Lung (tissue), 16 donors: ENCODE data around the gene MSMO1. TPM values are rescaled to one million over a fixed set of nuclear protein-coding genes. Genes with fewer than 3 reads are reported as not detected.
A peak's percentile ranks its signal among the peaks of the same experiment; 100 is the strongest.
"Not testable (repeated sequence)": the region's sequence is repeated elsewhere in the genome, so short reads cannot be mapped to it uniquely, and the experiment has no call there.

Experiments used
- ATAC-seq: fragments of 200-7000 bp; cut with Tn5 transposase; one replicate; pipeline ENCODE4 v1.9.1; 2020; ENCODE audit warnings: moderate number of reproducible peaks; ENCODE audit not compliant: insufficient read depth, low FRiP score
- DNase-seq, 3 donors: peaks; one replicate each; pipeline ENCODE4 v3.0.0-alpha.2; 2013 to 2017
- H3K27ac ChIP-seq, 2 donors: one replicate each; pipeline ENCODE4 v1.5.1; 2013; ENCODE audit warnings: mild to moderate bottlenecking in 2 of 2, moderate library complexity in 2 of 2, control low read depth in 1 of 2, inconsistent platforms in 1 of 2, low read depth in 1 of 2, low read length in 1 of 2
- H3K27me3 ChIP-seq, 3 donors: one replicate each; pipeline ENCODE4 v1.5.1; 2013; ENCODE audit warnings: low read length in 2 of 3; ENCODE audit not compliant: control insufficient read depth in 3 of 3, insufficient read depth in 3 of 3
- H3K36me3 ChIP-seq, 4 donors: one replicate each; pipeline ENCODE4 v1.5.1; 2013; ENCODE audit warnings: low read length in 4 of 4, mild to moderate bottlenecking in 1 of 4, moderate library complexity in 1 of 4; ENCODE audit not compliant: control insufficient read depth in 4 of 4, insufficient read depth in 4 of 4
- H3K4me1 ChIP-seq, 5 donors: one replicate each; pipeline ENCODE4 v1.5.1; 2013; ENCODE audit warnings: low read length in 5 of 5, mild to moderate bottlenecking in 2 of 5, moderate library complexity in 1 of 5; ENCODE audit not compliant: control insufficient read depth in 5 of 5, insufficient read depth in 5 of 5
- H3K4me3 ChIP-seq: one replicate; pipeline ENCODE4 v1.5.1; 2013; ENCODE audit warnings: mild to moderate bottlenecking, control low read depth, moderate library complexity
- H3K9ac ChIP-seq, 2 donors: one replicate each; pipeline ENCODE4 v1.5.1; 2013; ENCODE audit warnings: low read length in 2 of 2, control low read depth in 1 of 2; ENCODE audit not compliant: insufficient read depth in 1 of 2
- H3K9me3 ChIP-seq, 4 donors: one replicate each; pipeline ENCODE4 v1.5.1; 2013; ENCODE audit warnings: low read length in 3 of 4, mild to moderate bottlenecking in 1 of 4, moderate library complexity in 1 of 4; ENCODE audit not compliant: control insufficient read depth in 4 of 4, insufficient read depth in 3 of 4
- CTCF ChIP-seq: IDR thresholded peaks from 2 replicates; pipeline ENCODE4 v1.5.1; 2012; ENCODE audit warnings: mild to moderate bottlenecking; ENCODE audit errors: control extremely low read depth, extremely low read depth
- WGBS, 2 donors: extraction: QIAGEN DNeasy Blood & Tissue Kit; methylation state at CpG; one replicate each; pipeline ENCODE4 v1.1.7; 2013; 5-methylcytosine and 5-hydroxymethylcytosine counted together
- long read RNA-seq, 5 donors: transcript quantifications; one replicate each; lab custom pipeline, GENCODE V29; 2026
- polyA plus RNA-seq, 2 donors: library from polyadenylated mRNA; stranded (reverse); fragments of 200-250 nt; gene quantifications; one replicate each; pipeline ENCODE4 v1.2.1, GENCODE V29; 2013
- total RNA-seq, 2 donors: library from RNA; depleted of rRNA in 1 of 2; stranded (reverse); fragments of >200 nt in 1 of 2; gene quantifications; one replicate each; pipeline ENCODE4 v1.2.1, GENCODE V29; 2014 to 2021
- donor health status: control.
- donor health status: control.
- donor health status: Bipolar disorder and iron deficiency.
- donor health status: healthy.
- donor health status: DM: yes; HTN: yes; CAD: no.

MSMO1 gene
- total RNA-seq (100 to 1,000 TPM; 135 to 257 TPM), polyA plus RNA-seq (100 to 1,000 TPM; 164 to 186 TPM)
- long read RNA-seq, donor 1, transcript MSMO1-201 (6 exons, 2,269 nt): major isoform, 16 of 29 reads
- long read RNA-seq, donor 1, partial matches to known transcripts: 13 of 29 reads
- long read RNA-seq, donor 1, other reads (novel, unspliced or antisense): 0 of 29 reads
- long read RNA-seq, donor 2, transcript MSMO1-201 (6 exons, 2,269 nt): major isoform, 6 of 6 reads
- long read RNA-seq, donor 2, partial matches to known transcripts: 0 of 6 reads
- long read RNA-seq, donor 2, other reads (novel, unspliced or antisense): 0 of 6 reads
- long read RNA-seq, donor 3, transcript MSMO1-201 (6 exons, 2,269 nt): major isoform, 13 of 13 reads
- long read RNA-seq, donor 3, partial matches to known transcripts: 0 of 13 reads
- long read RNA-seq, donor 3, other reads (novel, unspliced or antisense): 0 of 13 reads
- long read RNA-seq, donor 4, partial matches to known transcripts: 0 of 6 reads
- long read RNA-seq, donor 4, other reads (novel, unspliced or antisense): 0 of 6 reads
- long read RNA-seq, donor 5, transcript MSMO1-201 (6 exons, 2,269 nt): major isoform, 19 of 54 reads
- long read RNA-seq, donor 5, partial matches to known transcripts: 30 of 54 reads
- long read RNA-seq, donor 5, other reads (novel, unspliced or antisense): 0 of 54 reads

GRCh38 chr4:165327211-165328100 lies at the start of gene MSMO1:
Gene MSMO1, plus strand, starts transcription at chr4:165327669. Its CDS starts 5,702 bp downstream, at chr4:165333371.
- ATAC-seq (peak; percentile 98), DNase-seq (peak; percentile 99 to 100 (median 99))
- WGBS, 2 donors: 0% methylated on average over 75 to 76 of the region's 76 CpGs
- Histone ChIP-seq H3K4me1 (peaks cover 3 to 29% (median 10%) of the 10 kb centered on the region in 5 donors), H3K27ac (peak within 1 kb of the TSS; percentile 66 to 68), H3K9ac (peak within 1 kb of the TSS; percentile 80 to 97), H3K27me3 (no peaks in the 10 kb centered on the region), H3K9me3 (peaks cover 0 to 1% (median 0%) of the 10 kb centered on the region in 4 donors), H3K4me3 (peak within 1 kb of the TSS; percentile 69), H3K36me3 (peaks cover 0 to 2% (median under 1%) of the 10 kb centered on the region in 4 donors)
- no peak for TF ChIP-seq CTCF

- not testable (repeated sequence) for H3K4me3 ChIP-seq, DNase-seq, H3K36me3 ChIP-seq, H3K9me3 ChIP-seq, H3K4me1 ChIP-seq, ATAC-seq, H3K9ac ChIP-seq, H3K27ac ChIP-seq, H3K27me3 ChIP-seq
- WGBS, 2 donors: 95 to 96% methylated on average over 20 of the region's 20 CpGs
These were observed 47.9 kb upstream of the MSMO1 start for GRCh38 chr4:165279531-165279930.

- not testable (repeated sequence) for H3K27me3 ChIP-seq, H3K9ac ChIP-seq, H3K4me3 ChIP-seq, H3K27ac ChIP-seq, DNase-seq, H3K36me3 ChIP-seq, H3K9me3 ChIP-seq, H3K4me1 ChIP-seq, ATAC-seq
- 96 to 99% methylated on average over 3 of the region's 3 CpGs for WGBS, 2 donors
These were observed 42.8 kb upstream of the MSMO1 start for GRCh38 chr4:165284697-165285096.

- not testable (repeated sequence) for H3K27ac ChIP-seq, H3K36me3 ChIP-seq, H3K9me3 ChIP-seq, H3K4me1 ChIP-seq, H3K9ac ChIP-seq, H3K27me3 ChIP-seq, DNase-seq, H3K4me3 ChIP-seq, ATAC-seq
- WGBS, 2 donors: 61% methylated on average over 4 of the region's 4 CpGs
These were observed 40.7 kb upstream of the MSMO1 start for GRCh38 chr4:165286619-165287340.
